Measurements from ENCODE around the gene TMC4. TPM values are rescaled to one million over a fixed set of nuclear protein-coding genes. Genes with fewer than 3 reads are reported as not detected.
"Not testable (repeated sequence)": the region's sequence is repeated elsewhere in the genome, so short reads cannot be mapped to it uniquely, and the experiment has no call there.

The TMC4 gene
- total RNA-seq, 4 donors from 2014 or later = 42.6 to 91.7 (median 68.5) TPM

GRCh38 chr19:54197121-54197520 is 24.2 kb upstream of the TMC4 start:
- intact Hi-C loops (cut with DNase I) = no loop called here
- TF ChIP-seq CTCF (IDR thresholded peaks at IDR 0.05) (no peak), POLR2A (IDR thresholded peaks at IDR 0.05) (no peak)
- peaks cover 9 to 14% of the 10 kb centered on the region in 2 donors for H3K4me1 ChIP-seq
- no peaks in the 10 kb centered on the region for H3K9me3 ChIP-seq
- no peak overlapping the region for H3K4me3 ChIP-seq (replicated peaks in 1 of 3)
- peaks cover 1 to 13% of the 10 kb centered on the region in 2 donors for H3K36me3 ChIP-seq
- H3K27ac ChIP-seq = no peak overlapping the region
- no peak for DNase-seq
- WGBS, 2 donors = 92 to 94% methylated on average over 3 of the region's 3 CpGs
- no peaks in the 10 kb centered on the region for H3K27me3 ChIP-seq

GRCh38 chr19:54196536-54196935 is 23.6 kb upstream of the TMC4 start:
- intact Hi-C loops (cut with DNase I) = no loop called here
- WGBS, 2 donors = 97 to 99% methylated on average over 7 of the region's 7 CpGs
- TF ChIP-seq POLR2A (IDR thresholded peaks at IDR 0.05) (no peak), CTCF (IDR thresholded peaks at IDR 0.05) (no peak)
- H3K27me3 ChIP-seq = no peaks in the 10 kb centered on the region
- H3K36me3 ChIP-seq = peaks cover 0 to 9% of the 10 kb centered on the region in 2 donors
- no peak overlapping the region for H3K27ac ChIP-seq
- DNase-seq = no peak
- H3K9me3 ChIP-seq = no peaks in the 10 kb centered on the region
- peaks cover 9 to 14% of the 10 kb centered on the region in 2 donors for H3K4me1 ChIP-seq
- no peak overlapping the region for H3K4me3 ChIP-seq (replicated peaks in 1 of 3)

- DNase-seq; H3K4me1 ChIP-seq; H3K27ac ChIP-seq; H3K9me3 ChIP-seq; H3K4me3 ChIP-seq (replicated peaks in 1 of 3); H3K27me3 ChIP-seq; H3K36me3 ChIP-seq; intact Hi-C loops (cut with DNase I): not testable (repeated sequence)
- WGBS, 2 donors = 96 to 97% methylated on average over 12 of the region's 12 CpGs
Observed at GRCh38 chr19:54194463-54194862, 21.5 kb upstream of the TMC4 start.

GRCh38 chr19:54193011-54193410 is 20.1 kb upstream of the TMC4 start:
- Histone ChIP-seq H3K4me3 (replicated peaks in 1 of 3) (no peak overlapping the region), H3K36me3 (peaks cover 0 to 9% of the 10 kb centered on the region in 2 donors), H3K9me3 (no peaks in the 10 kb centered on the region), H3K27me3 (no peaks in the 10 kb centered on the region), H3K4me1 (peaks cover 17 to 18% of the 10 kb centered on the region in 2 donors), H3K27ac (no peak overlapping the region)
- no peak for TF ChIP-seq CTCF (IDR thresholded peaks at IDR 0.05)
- no peak for TF ChIP-seq POLR2A (IDR thresholded peaks at IDR 0.05)
- 94 to 96% methylated on average over 11 of the region's 11 CpGs for WGBS, 2 donors
- no peak for DNase-seq
- intact Hi-C loops (cut with DNase I) = no loop called here

GRCh38 chr19:54191811-54192453 is 19.0 kb upstream of the TMC4 start:
- Histone ChIP-seq H3K4me1 (peaks cover 18 to 19% of the 10 kb centered on the region in 2 donors), H3K9me3 (no peaks in the 10 kb centered on the region), H3K27me3 (no peaks in the 10 kb centered on the region), H3K4me3 (replicated peaks in 1 of 3) (peak overlapping the region in 2 of 3 donors; percentile 79 to 94), H3K36me3 (peaks cover 0 to 9% of the 10 kb centered on the region in 2 donors), H3K27ac (peak overlapping the region in 2 of 3 donors; percentile 99 to 100)
- WGBS, 2 donors = 64 to 74% methylated on average over 18 to 19 of the region's 19 CpGs
- intact Hi-C loops (cut with DNase I) = no loop called here
- no peak for DNase-seq
- no peak for TF ChIP-seq POLR2A (IDR thresholded peaks at IDR 0.05)
- no peak for TF ChIP-seq CTCF (IDR thresholded peaks at IDR 0.05)

All from thyroid gland (tissue), 4 donors.